GM08714 (cell line): ENCODE measurements around the gene TRPM1.

ENCODE experiments used
- H3K4me3 ChIP-seq: fragments of 200-500 bp; sonication (Bioruptor generic); 2 replicates; pipeline ENCODE4 v1.5.1; 2014; ENCODE audit warnings: mild to moderate bottlenecking, low read length, inconsistent platforms
- ZNF274 ChIP-seq: IDR thresholded peaks from 2 replicates; pipeline ENCODE4 v1.6.1; 2012; ENCODE audit warnings: mild to moderate bottlenecking, low read depth, low read length

Gene TRPM1

GRCh38 chr15:30953731-30954378, 147.7 kb downstream of the TRPM1 start:
- no peak overlapping the region for H3K4me3 ChIP-seq
- no peak for TF ChIP-seq ZNF274

DNA sequence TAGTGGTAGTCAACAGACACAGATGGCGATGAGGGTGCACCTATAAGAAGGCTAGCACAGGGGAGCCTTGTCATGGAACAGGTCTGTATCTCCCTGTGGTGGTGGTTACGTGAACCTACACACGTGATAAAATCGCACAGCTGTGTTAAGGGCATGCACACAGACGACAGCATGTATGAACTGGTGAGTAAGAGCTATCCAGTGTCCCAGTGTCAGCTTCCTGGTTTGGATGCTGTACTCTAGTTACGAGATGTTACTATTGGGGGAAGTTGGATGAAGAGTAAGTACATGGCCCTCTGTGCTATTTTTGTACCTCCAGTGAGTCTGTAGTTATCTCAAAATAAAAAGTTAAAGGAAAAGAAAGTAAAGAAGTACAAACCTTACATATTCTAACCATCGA, 148.3 kb downstream of the TRPM1 start:
- H3K4me3 ChIP-seq, result no peak overlapping the region
- TF ChIP-seq ZNF274, result no peak
